A549 treated with dexamethasone at 1 μM for 4 hours (cell line): Measurements from ENCODE around the gene USP5. TPM values are rescaled to one million over a fixed set of nuclear protein-coding genes. Genes with fewer than 3 reads are reported as not detected.

Experiments used
- total RNA-seq: library from RNA; stranded (reverse); fragments of 200-300 nt; extraction: Qiagen RNA extraction; gene quantifications from 5 replicates; pipeline ENCODE4 v1.2.3, GENCODE V29; 2022

USP5 gene, protein sequence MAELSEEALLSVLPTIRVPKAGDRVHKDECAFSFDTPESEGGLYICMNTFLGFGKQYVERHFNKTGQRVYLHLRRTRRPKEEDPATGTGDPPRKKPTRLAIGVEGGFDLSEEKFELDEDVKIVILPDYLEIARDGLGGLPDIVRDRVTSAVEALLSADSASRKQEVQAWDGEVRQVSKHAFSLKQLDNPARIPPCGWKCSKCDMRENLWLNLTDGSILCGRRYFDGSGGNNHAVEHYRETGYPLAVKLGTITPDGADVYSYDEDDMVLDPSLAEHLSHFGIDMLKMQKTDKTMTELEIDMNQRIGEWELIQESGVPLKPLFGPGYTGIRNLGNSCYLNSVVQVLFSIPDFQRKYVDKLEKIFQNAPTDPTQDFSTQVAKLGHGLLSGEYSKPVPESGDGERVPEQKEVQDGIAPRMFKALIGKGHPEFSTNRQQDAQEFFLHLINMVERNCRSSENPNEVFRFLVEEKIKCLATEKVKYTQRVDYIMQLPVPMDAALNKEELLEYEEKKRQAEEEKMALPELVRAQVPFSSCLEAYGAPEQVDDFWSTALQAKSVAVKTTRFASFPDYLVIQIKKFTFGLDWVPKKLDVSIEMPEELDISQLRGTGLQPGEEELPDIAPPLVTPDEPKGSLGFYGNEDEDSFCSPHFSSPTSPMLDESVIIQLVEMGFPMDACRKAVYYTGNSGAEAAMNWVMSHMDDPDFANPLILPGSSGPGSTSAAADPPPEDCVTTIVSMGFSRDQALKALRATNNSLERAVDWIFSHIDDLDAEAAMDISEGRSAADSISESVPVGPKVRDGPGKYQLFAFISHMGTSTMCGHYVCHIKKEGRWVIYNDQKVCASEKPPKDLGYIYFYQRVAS
- total RNA-seq = 75.1 to 101 TPM (median 89.8 TPM) in 5 replicates

DNA sequence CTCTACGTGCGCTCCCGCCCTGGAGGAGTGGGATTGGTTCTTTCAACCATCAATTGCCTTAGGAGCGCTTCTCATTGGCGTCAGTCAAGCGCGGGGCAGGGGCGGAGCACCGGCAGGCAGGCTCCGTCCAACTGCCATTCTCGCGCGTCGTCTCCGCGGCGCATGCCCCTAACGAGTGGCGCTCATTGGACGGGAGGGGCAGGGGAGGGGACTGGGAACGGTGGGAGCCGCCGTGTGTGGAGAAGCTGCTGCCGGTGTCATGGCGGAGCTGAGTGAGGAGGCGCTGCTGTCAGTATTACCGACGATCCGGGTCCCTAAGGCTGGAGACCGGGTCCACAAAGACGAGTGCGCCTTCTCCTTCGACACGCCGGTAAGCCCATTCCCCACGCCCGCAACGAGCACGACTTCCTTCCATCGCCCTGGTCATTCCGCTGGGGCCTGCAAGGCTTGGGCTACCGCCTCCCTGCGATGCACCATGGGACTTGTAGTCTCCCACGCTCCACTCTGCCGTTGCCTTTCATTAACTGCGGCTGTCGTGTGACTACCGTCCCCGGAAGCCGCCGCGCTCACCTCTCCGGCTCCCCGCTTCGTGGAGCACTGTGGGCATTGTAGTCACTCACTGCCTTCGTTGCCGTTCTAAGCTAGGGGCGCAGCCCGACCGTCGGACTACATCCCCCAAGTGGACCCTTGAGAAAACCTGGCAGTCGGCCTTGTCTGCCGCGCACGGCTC is at the start of gene USP5:
USP5 (plus strand) TSS at position 230 of the 730 bp plus-strand sequence; CDS start at position 260, 30 bp downstream.

DNA sequence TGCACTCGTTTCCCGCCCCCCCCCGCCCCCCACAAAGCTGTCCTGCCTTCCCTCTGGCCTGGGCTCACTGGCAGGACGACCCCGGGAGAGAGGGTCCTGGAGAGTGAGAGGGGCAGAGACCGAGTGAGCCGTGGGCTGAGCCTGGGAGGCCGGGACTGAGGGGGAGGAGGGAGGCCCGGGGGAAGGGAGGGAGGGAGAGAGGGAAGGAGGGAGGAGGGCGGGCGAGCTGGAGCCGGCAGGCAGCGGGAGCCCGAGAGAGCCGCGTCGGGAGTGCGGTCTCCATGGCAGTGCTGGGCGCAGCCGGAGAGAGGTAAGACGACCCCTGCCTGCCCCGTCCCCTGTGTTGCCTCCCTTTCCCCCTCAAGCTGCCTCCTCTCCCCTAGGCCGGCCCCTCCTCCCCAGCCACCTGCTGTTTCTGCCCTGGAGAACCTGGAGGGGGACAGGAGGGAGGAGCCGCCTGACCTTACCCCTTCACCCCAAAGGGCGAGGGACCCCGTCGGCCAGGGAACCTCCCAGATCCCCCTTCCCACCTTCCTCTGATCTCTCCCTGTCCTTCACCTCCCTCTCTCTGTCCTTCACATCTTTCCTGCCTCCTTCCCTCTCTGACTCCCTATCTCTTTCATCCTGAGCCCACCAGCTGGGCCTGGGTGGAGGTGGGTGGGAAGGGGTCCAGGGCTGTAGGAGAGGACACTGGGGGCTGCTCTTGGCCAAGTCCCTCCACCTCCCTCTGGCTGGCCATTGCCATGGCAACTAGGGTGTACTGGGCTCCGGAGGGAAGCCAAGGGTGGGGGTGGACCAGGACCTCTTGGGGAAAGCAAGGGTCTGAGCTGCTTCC is 30.1 kb upstream of the USP5 start, which contains the start of gene GPR162:
GPR162 (plus strand) TSS at position 231 of the 835 bp plus-strand sequence. CDS start 2,078 bp downstream, outside the sequence.

DNA sequence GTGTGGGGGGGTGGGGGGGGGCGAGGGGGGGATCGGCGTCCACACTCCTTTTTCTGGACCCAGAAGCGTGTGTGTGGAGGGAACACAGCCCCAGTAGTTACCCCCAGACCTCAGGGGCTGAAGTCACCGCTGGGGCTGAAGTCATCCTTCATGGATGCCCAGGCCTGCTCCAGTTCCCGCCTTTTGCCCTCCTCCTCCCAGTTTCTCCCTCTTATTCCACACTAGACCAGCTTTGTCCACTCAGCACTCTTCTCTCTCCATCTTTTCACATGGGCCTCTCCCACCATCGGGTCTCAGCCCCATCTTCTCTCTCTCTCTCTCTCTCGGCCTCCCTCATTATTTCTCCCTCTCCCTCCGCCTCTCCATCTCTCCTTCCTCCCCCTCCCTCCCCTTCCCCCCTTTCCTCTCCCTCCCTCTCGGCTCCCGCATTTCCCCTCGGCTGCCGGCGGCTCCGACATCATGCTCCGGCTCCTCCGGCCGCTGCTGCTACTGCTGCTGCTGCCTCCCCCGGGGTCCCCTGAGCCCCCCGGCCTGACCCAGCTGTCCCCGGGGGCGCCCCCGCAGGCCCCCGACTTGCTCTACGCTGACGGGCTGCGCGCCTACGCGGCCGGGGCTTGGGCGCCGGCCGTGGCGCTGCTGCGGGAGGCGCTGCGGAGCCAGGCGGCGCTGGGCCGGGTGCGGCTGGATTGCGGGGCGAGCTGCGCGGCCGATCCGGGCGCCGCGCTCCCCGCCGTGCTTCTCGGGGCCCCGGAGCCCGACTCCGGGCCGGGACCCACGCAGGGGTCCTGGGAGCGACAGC is 23.8 kb upstream of the USP5 start, which contains the start of gene P3H3:
P3H3 (plus strand) TSS at position 426 of the 799 bp plus-strand sequence; CDS start at position 460, 34 bp downstream.

DNA sequence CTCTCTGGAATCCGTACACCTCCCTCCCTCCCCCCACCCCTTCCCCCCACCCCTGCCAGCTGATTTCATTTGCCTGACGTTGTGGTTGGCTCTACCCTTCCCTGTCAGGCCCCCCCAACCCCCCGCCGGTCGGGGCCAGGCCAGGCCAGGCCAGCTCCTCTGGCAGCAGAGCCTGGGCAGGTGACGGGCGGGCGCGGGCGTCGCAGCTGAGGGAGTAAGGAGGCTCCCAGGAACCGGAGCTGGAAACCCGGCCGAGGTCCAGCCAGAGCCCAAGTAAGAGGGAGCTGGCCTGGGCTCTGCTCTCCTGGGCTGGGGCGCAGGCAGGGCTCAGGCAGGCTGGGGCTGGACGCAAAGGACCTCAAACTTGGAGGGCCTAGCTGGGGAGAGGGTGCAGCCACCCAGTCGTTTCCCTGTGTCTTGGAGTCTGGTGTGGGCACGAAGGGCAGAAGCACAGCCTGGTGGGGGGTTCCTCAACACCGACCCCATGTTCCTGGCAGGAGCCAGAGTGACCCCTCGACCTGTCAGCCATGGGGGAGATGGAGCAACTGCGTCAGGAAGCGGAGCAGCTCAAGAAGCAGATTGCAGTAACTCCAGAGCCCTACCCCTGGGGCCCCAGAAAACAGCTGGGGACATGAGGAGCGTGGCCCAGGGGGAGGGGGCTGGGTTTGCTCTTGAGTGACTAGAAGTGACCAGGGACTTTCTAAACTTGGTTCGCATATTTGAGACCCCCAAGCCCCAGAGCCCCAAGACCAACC is 11.0 kb upstream of the USP5 start, which contains the start of gene GNB3:
GNB3 (plus strand) TSS at position 165 of the 755 bp plus-strand sequence; CDS start at position 528, 363 bp downstream.

DNA sequence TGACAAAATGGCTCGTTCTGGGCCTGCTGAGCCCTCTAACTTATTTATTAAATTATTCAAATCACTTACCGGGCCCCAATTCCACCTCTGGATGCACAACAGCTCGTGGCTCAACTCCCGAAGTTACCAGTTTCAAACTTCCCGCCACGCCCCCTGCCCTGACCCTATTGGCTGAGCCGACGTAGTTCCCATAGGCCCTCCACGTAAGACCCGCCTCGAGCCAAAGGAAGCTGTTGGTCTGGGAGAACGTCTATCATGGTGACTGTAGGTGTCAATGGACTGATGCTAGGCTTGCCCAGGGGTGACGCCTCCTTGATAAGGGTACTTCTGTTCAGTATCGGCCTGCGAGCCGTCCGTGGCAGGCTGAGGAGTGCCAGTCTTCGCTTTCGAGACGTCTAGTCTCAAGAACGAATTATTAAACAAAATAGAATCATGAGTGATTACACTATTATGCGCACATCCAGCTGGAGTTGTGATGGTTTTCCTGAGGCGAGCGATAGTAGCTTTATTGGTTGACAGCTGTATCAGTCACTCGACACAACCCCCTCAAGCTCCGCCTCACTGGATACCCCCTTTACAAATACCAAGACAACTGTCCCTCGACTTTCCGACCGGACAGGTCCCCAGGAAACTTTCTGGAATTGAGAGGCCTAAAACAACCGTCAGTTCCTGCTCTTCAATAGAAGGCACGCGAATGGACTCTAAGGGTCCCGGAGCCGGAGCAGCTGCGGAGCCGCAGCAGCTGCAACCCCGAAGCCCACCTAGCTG is 613 bp upstream of the USP5 start, which contains the start of gene CDCA3:
CDCA3 (minus strand) TSS at position 134 of the 768 bp plus-strand sequence. CDS start 334 bp downstream, outside the sequence.

DNA sequence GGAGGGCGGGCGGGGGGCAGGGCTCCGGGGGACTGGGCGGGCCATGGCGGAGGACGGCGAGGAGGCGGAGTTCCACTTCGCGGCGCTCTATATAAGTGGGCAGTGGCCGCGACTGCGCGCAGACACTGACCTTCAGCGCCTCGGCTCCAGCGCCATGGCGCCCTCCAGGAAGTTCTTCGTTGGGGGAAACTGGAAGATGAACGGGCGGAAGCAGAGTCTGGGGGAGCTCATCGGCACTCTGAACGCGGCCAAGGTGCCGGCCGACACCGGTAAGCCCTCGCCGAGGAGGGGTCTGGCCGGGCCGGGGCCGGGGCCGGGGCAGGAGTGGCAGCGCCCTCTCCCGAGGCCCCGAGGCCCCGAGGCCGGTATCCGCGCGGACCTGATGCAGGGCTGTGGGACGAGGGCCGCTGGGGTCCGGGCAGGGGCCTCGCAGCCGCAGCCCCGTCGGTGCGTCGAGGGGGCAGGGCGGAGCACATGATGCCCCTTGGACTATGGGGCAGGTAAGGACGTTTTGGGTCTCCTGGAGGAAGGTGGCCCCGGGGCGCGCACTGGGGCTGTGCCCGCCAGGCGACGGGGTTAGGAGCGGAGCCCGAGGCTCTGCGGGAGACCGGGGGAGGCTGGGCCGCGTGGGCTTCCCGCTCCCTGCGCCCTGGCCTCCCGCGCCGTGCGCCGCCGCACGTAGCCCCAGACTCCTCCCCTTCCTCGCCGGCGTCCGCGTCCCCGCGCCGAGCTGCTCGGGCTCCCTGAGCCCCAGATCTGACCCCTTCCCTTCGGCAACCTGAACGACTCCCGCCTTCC is 15.7 kb downstream of the USP5 start, which contains the start of gene TPI1:
TPI1 (plus strand) TSS at position 119 of the 798 bp plus-strand sequence; CDS start at position 155, 36 bp downstream.

DNA sequence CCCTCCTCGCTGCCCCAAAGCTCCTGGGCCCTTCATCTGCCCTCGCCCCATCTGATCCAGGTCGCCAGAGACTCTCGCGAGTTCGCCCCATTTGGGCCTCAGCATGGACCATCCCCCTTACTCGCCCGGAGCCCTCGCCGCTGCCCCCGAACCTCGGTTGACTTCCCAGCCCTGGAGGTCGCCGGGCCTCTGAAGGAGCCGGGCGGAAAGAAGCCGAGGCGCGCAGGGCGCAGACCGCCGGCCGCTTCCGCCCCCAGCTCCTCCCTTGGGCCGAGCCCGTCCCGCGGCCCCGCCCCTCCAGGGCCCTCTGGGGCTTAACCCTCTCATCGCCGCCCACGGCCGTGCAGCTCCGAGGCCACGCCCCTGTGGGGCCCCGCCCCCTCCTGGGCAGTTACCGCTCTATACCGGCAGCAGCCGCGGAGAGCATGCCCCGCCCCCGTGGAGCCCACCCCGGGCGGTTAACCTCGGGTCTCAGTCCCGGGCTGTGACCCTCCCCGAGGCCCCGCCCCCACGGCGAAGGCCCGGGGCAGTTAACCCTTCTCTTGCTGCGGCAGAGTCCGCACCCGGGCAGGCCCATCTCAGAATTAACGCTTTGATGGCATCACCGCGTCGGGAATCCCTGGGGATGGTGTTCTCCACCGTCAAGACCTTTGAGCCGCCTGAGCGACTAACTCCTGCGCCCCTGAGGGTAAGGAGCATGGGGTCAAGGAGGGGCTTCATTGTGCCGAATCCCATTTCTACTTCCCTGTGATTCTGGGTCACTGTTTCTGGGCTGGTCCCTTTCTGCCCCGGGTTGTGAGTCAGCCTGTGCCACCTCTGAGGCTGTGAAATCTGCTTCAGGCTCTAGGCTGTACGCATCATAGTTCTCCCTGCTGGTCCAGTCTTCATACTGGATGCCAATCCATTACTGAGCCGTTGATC is 21.4 kb downstream of the USP5 start, which contains the start of gene SPSB2:
SPSB2 (minus strand) TSS at position 210 of the 921 bp plus-strand sequence. CDS start 402 bp downstream, outside the sequence.

DNA sequence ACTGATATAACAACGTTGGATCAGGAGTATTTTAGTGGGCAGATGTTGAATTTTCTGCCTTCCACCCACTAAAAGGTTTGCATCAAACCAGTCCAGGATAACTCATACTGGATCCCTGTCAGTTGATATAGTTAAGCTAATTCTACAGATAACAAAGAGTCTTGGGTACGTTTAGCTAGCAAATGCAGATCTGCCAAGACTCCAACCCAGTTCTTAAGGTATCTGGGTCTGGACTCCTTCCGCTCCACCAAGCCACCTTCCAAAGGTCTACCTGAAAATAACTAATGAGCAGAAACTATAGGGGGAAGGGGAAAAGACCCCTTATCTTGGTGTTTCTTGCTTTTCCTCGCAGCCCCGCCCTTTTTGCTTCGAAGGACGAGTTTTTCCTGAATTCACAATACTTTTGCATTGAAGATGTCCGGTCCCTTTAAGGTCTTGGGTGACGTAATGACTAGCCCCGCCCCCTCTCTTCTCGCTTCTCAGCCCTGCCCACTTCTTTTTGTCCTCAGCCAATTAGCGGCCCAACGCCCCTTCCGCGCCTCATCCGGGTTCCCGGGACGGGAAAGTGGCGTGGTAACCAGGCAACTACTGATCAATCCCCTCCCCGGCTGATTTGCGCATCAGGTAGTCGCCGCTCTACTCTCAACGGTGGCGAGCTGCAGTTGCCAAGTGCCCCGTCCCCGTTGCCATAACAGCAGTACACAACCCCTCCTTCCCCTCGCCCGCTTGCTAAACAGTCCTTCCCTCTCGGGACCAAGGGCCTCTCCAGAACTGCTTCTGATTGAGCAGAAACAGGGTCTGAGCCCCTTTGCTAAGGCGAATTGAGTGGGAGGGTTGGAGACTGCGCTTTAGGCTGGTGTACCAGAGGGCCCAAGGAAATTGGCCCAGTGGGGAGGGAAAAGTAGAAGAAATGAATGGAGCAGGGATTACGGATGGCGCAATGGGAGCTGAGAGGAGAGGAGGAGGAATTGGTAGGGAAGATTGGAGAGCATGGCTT is 52.6 kb downstream of the USP5 start, which contains the start of gene LRRC23:
LRRC23 (plus strand) TSS at position 543 of the 997 bp plus-strand sequence. CDS start 812 bp downstream, outside the sequence.

DNA sequence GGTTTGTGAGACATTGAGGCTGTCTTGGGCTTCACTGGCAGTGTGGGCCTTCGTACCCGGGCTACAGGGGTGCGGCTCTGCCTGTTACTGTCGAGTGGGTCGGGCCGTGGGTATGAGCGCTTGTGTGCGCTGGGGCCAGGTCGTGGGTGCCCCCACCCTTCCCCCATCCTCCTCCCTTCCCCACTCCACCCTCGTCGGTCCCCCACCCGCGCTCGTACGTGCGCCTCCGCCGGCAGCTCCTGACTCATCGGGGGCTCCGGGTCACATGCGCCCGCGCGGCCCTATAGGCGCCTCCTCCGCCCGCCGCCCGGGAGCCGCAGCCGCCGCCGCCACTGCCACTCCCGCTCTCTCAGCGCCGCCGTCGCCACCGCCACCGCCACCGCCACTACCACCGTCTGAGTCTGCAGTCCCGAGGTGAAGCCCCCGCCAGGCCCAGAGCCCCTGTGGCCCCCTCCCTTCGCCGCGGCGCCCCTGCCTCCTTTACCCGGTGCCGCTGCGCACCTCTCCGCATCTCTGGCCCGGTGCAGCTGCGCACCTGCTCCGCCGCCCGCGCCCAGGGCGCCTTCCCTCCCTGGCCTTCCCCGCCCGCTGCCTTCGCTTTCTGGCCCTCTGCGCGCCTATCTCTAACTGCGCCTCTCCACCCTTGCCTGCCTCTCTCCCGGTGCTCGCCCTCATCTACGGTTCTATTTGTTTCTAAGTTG is 62.4 kb downstream of the USP5 start, which contains the start of gene ENO2:
ENO2 (plus strand) TSS at position 335 of the 701 bp plus-strand sequence. CDS start 1,253 bp downstream, outside the sequence.

Other genes starting within 250 kb of the USP5 start
- 61.0 to 71.4 TPM (median 66.7 TPM) in 5 replicates for gene CHD4, start 244.8 kb upstream of the USP5 start, total RNA-seq
- gene LPAR5, start 216.2 kb upstream of the USP5 start, total RNA-seq = 0.51 to 0.87 TPM (median 0.71 TPM) in 5 replicates
- gene ACRBP, start 204.7 kb upstream of the USP5 start, total RNA-seq = 0.13 to 0.23 TPM (median 0.19 TPM) in 5 replicates
- gene ING4, start 189.0 kb upstream of the USP5 start, total RNA-seq = 11.8 to 15.1 TPM (median 12.9 TPM) in 5 replicates
- 49.3 to 61.4 TPM (median 58.0 TPM) in 5 replicates for gene ZNF384, start 162.8 kb upstream of the USP5 start, total RNA-seq
- 0.56 to 1.0 TPM (median 0.96 TPM) in 5 replicates for gene PIANP, start 151.3 kb upstream of the USP5 start, total RNA-seq
- gene COPS7A, start 128.1 kb upstream of the USP5 start, total RNA-seq = 46.5 to 53.0 TPM (median 52.7 TPM) in 5 replicates
- gene MLF2, start 99.0 kb upstream of the USP5 start, total RNA-seq = 252 to 307 TPM (median 297 TPM) in 5 replicates
- 661 to 1,016 TPM (median 1,000 TPM) in 5 replicates for gene PTMS, start 85.8 kb upstream of the USP5 start, total RNA-seq
- 0.56 to 1.7 TPM (median 1.3 TPM) in 5 replicates for gene LAG3, start 79.6 kb upstream of the USP5 start, total RNA-seq
- not detected in 5 replicates for gene CD4, start 62.6 kb upstream of the USP5 start, total RNA-seq
- 0.29 to 0.64 TPM (median 0.41 TPM) in 5 replicates for gene GPR162, start 30.3 kb upstream of the USP5 start, total RNA-seq
- gene P3H3, start 23.7 kb upstream of the USP5 start, total RNA-seq = 19.9 to 28.7 TPM (median 24.8 TPM) in 5 replicates
- 0.59 to 2.3 TPM (median 1.5 TPM) in 5 replicates for gene GNB3, start 11.2 kb upstream of the USP5 start, total RNA-seq
- 66.7 to 77.6 TPM (median 68.2 TPM) in 5 replicates for gene CDCA3, start 864 bp upstream of the USP5 start, total RNA-seq
- 1,541 to 1,693 TPM (median 1,645 TPM) in 5 replicates for gene TPI1, start 15.4 kb downstream of the USP5 start, total RNA-seq
- gene SPSB2, start 21.2 kb downstream of the USP5 start, total RNA-seq = 26.1 to 33.1 TPM (median 31.8 TPM) in 5 replicates
- 16.4 to 19.6 TPM (median 17.6 TPM) in 5 replicates for gene LRRC23, start 52.7 kb downstream of the USP5 start, total RNA-seq
- 28.2 to 31.8 TPM (median 30.8 TPM) in 5 replicates for gene ENO2, start 62.4 kb downstream of the USP5 start, total RNA-seq
- 38.8 to 85.5 TPM (median 83.0 TPM) in 5 replicates for gene ATN1, start 75.8 kb downstream of the USP5 start, total RNA-seq
- gene RNU7-1, start 91.7 kb downstream of the USP5 start, total RNA-seq = not detected in 5 replicates
- gene C12orf57, start 91.9 kb downstream of the USP5 start, total RNA-seq = 252 to 292 TPM (median 272 TPM) in 5 replicates
- gene PTPN6, start 99.2 kb downstream of the USP5 start, total RNA-seq = 6.6 to 14.6 TPM (median 11.5 TPM) in 5 replicates
- 294 to 330 TPM (median 316 TPM) in 5 replicates for gene PHB2, start 118.5 kb downstream of the USP5 start, total RNA-seq
- gene EMG1, start 118.8 kb downstream of the USP5 start, total RNA-seq = 54.7 to 69.8 TPM (median 56.2 TPM) in 5 replicates
- 27.2 to 32.0 TPM (median 29.9 TPM) in 5 replicates for gene LPCAT3, start 166.3 kb downstream of the USP5 start, total RNA-seq
- gene C1S, start 208.6 kb downstream of the USP5 start, total RNA-seq = 41.7 to 58.5 TPM (median 47.4 TPM) in 5 replicates
- 29.1 to 42.2 TPM (median 30.1 TPM) in 5 replicates for gene C1R, start 240.3 kb downstream of the USP5 start, total RNA-seq